ENCODE results near the gene SLC16A6. TPM values are rescaled to one million over a fixed set of nuclear protein-coding genes. Genes with fewer than 3 reads are reported as not detected.
"Not testable (repeated sequence)": the region's sequence is repeated elsewhere in the genome, so short reads cannot be mapped to it uniquely, and the experiment has no call there.

The SLC16A6 gene
- total RNA-seq, 1 experiment from 2014 or later = 4.8 TPM

- H3K9ac ChIP-seq (ENCODE audit: low read length) = peak overlapping the region; percentile 60; the same call in 1 of the 2 replicates
- ChIA-PET RAD21 (ENCODE audit: low non-redundant PET in 1 of 2, low total read pairs in 2 of 2, uncharacterized antibody in 2 of 2, unreplicated experiment in 2 of 2) (no interaction called here), CTCF (interaction anchor here (8.9 kb wide), 1 partner anchor 174 kb away, joined by 79 read pairs; no protein-coding TSS in a partner anchor), POLR2A (interaction anchor here (1.8 kb wide), 1 partner anchor 13 kb away, joined by 6 read pairs; the partner anchor contains the start of gene AMZ2)
- H3K4me2 ChIP-seq (ENCODE audit: low read length) = peak overlapping the region; percentile 70
- peaks cover 5 to 35% of the 10 kb centered on the region in 2 experiments; a peak in 3 of 4 replicates for H3K4me1 ChIP-seq (ENCODE audit: control insufficient read depth in 1 of 2, insufficient read depth in 2 of 2, low read length in 2 of 2)
- no peaks in the 10 kb centered on the region for H3K79me2 ChIP-seq (ENCODE audit: insufficient read depth, low read length)
- ATAC-seq = no peak
- intact Hi-C loops (cut with micrococcal nuclease) = loop anchor here (5.0 kb wide), 2 partner anchors 88 to 497 kb away; no protein-coding TSS in a partner anchor
- no peak for TF ChIP-seq MAX (IDR thresholded peaks at IDR 0.05)
- no peak for TF ChIP-seq EZH2 (IDR thresholded peaks at IDR 0.05)
- TF ChIP-seq CTCF (IDR thresholded peaks at IDR 0.05 in 2 of 3, conservative IDR thresholded peaks at IDR 0.05 in 1 of 3; ENCODE audit: borderline replicate concordance in 1 of 3, insufficient read depth in 1 of 3, low read depth in 2 of 3, low read length in 2 of 3) = no peak
- TF ChIP-seq ZBTB33 (IDR thresholded peaks at IDR 0.05; ENCODE audit: extremely low read depth, insufficient replicate concordance, low read length) = no peak
- no peak for TF ChIP-seq SP1 (IDR thresholded peaks at IDR 0.05; ENCODE audit: low read depth)
- no peak for TF ChIP-seq FOSL1 (IDR thresholded peaks at IDR 0.05; ENCODE audit: low read depth)
- no peak for TF ChIP-seq CEBPB (IDR thresholded peaks at IDR 0.05; ENCODE audit: low read depth)
- no peak for TF ChIP-seq EZH2phosphoT487 (IDR thresholded peaks at IDR 0.05; ENCODE audit: borderline replicate concordance)
- no peak for TF ChIP-seq POLR2AphosphoS5 (IDR thresholded peaks at IDR 0.05; ENCODE audit: low read depth, low read length)
- BruUV-seq (replicated peaks) = TSS peak; percentile 50
- no peaks in the 10 kb centered on the region for H3K9me3 ChIP-seq (ENCODE audit: control insufficient read depth in 1 of 2, insufficient read depth in 1 of 2, low read depth in 1 of 2, low read length in 2 of 2)
- H3K27ac ChIP-seq (ENCODE audit: low read depth, low read length) = no peak overlapping the region
- H3K9me2 ChIP-seq (ENCODE audit: insufficient read depth) = no peaks in the 10 kb centered on the region
- no peak for DNase-seq (ENCODE audit: low read depth, low spot score)
- no peaks in the 10 kb centered on the region for H3K27me3 ChIP-seq (ENCODE audit: insufficient read depth, low read length)
- H4K20me1 ChIP-seq (ENCODE audit: insufficient read depth) = no peaks in the 10 kb centered on the region
- peaks cover 9 to 10% of the 10 kb centered on the region in 2 experiments; a peak in 3 of 4 replicates for H3K36me3 ChIP-seq (ENCODE audit: control insufficient read depth in 1 of 2, insufficient read depth in 2 of 2, low read length in 2 of 2)
- H3K4me3 ChIP-seq (replicated peaks in 1 of 2; ENCODE audit: low read depth in 1 of 2, low read length in 2 of 2) = peak overlapping the region in 1 of 2 experiments; percentile 38; a peak in 1 of 4 replicates
- no peak overlapping the region for H2AFZ ChIP-seq (ENCODE audit: low read depth, low read length, poor library complexity, severe bottlenecking)
Measured at GRCh38 chr17:68260051-68260762, 30.7 kb downstream of the SLC16A6 start.

- H3K9me3 ChIP-seq (ENCODE audit: control insufficient read depth in 1 of 2, insufficient read depth in 1 of 2, low read depth in 1 of 2, low read length in 2 of 2); DNase-seq (ENCODE audit: low read depth, low spot score); H2AFZ ChIP-seq (ENCODE audit: low read depth, low read length, poor library complexity, severe bottlenecking); H3K79me2 ChIP-seq (ENCODE audit: insufficient read depth, low read length); RAD21 ChIA-PET (ENCODE audit: low non-redundant PET in 1 of 2, low total read pairs in 2 of 2, uncharacterized antibody in 2 of 2, unreplicated experiment in 2 of 2); H3K9me2 ChIP-seq (ENCODE audit: insufficient read depth); intact Hi-C loops (cut with micrococcal nuclease); H3K27me3 ChIP-seq (ENCODE audit: insufficient read depth, low read length); H4K20me1 ChIP-seq (ENCODE audit: insufficient read depth); BruUV-seq (replicated peaks): not testable (repeated sequence)
- peak overlapping the region; percentile 70 for H3K4me2 ChIP-seq (ENCODE audit: low read length)
- H3K9ac ChIP-seq (ENCODE audit: low read length) = peak overlapping the region; percentile 60
- peak overlapping the region; percentile 18 to 38 for H3K4me3 ChIP-seq (replicated peaks in 1 of 2; ENCODE audit: low read depth in 1 of 2, low read length in 2 of 2)
- ATAC-seq = peak; percentile 51
- peaks cover 13 to 15% of the 10 kb centered on the region in 2 experiments for H3K36me3 ChIP-seq (ENCODE audit: control insufficient read depth in 1 of 2, insufficient read depth in 2 of 2, low read length in 2 of 2)
- H3K27ac ChIP-seq (ENCODE audit: low read depth, low read length) = peak overlapping the region; percentile 34; the same call in 1 of the 2 replicates
- POLR2A ChIA-PET = interaction anchor here (1.8 kb wide), 1 partner anchor 12 kb away, joined by 6 read pairs; the partner anchor contains the start of gene AMZ2
- CTCF ChIA-PET = interaction anchor here (8.9 kb wide), 1 partner anchor 174 kb away, joined by 79 read pairs; no protein-coding TSS in a partner anchor
- peaks cover 5 to 33% of the 10 kb centered on the region in 2 experiments; a peak in 3 of 4 replicates for H3K4me1 ChIP-seq (ENCODE audit: control insufficient read depth in 1 of 2, insufficient read depth in 2 of 2, low read length in 2 of 2)
Measured at GRCh38 chr17:68259648-68259951, 31.3 kb downstream of the SLC16A6 start.
